T-helper 2 cell treated with Interferon-gamma antibody and Interleukin-4, amounts not matched to agents 5 μg/mL and 100 μg/mL, for 36 hours (primary cell): ENCODE measurements around the gene KRT10.

ENCODE experiments used
- DNase-seq: peaks from one replicate; pipeline ENCODE4 v3.0.0; 2021; ENCODE audit warnings: low spot score
- H3K27ac Mint-ChIP-seq: one replicate; pipeline ENCODE4 v1.8.0; 2021; ENCODE audit warnings: mild to moderate bottlenecking, mixed read lengths
- H3K27me3 Mint-ChIP-seq: one replicate; pipeline ENCODE4 v1.8.0; 2021; ENCODE audit warnings: low read depth, mixed read lengths
- H3K36me3 Mint-ChIP-seq: one replicate; pipeline ENCODE4 v1.8.0; 2021; ENCODE audit warnings: low read depth, mixed read lengths
- H3K4me1 Mint-ChIP-seq: one replicate; pipeline ENCODE4 v1.8.0; 2021; ENCODE audit warnings: low read depth, mixed read lengths
- H3K4me3 Mint-ChIP-seq: one replicate; pipeline ENCODE4 v1.8.0; 2022; ENCODE audit warnings: mild to moderate bottlenecking, moderate library complexity, mixed read lengths
- H3K9me3 Mint-ChIP-seq: one replicate; pipeline ENCODE4 v1.8.0; 2021; ENCODE audit warnings: mixed read lengths

KRT10 gene

GRCh38 chr17:40779181-40779909 lies 43.1 kb downstream of the KRT10 start:
- no peak for DNase-seq
- H3K36me3 Mint-ChIP-seq, result no peaks in the 10 kb centered on the region
- peaks cover 51% of the 10 kb centered on the region for H3K27me3 Mint-ChIP-seq
- H3K4me3 Mint-ChIP-seq, result peak overlapping the region; percentile 30
- H3K4me1 Mint-ChIP-seq, result peaks cover 1% of the 10 kb centered on the region
- H3K27ac Mint-ChIP-seq, result no peak overlapping the region
- H3K9me3 Mint-ChIP-seq, result no peaks in the 10 kb centered on the region

- H3K4me1 Mint-ChIP-seq, result peaks cover 1% of the 10 kb centered on the region
- no peak overlapping the region for H3K27ac Mint-ChIP-seq
- no peaks in the 10 kb centered on the region for H3K9me3 Mint-ChIP-seq
- no peak for DNase-seq
- H3K36me3 Mint-ChIP-seq, result no peaks in the 10 kb centered on the region
- H3K4me3 Mint-ChIP-seq, result no peak overlapping the region
- H3K27me3 Mint-ChIP-seq, result peaks cover 51% of the 10 kb centered on the region
These were observed 44.0 kb downstream of the KRT10 start for GRCh38 chr17:40778461-40778860.

- no peaks in the 10 kb centered on the region for H3K36me3 Mint-ChIP-seq
- H3K4me3 Mint-ChIP-seq, result no peak overlapping the region
- H3K27me3 Mint-ChIP-seq, result peaks cover 50% of the 10 kb centered on the region
- no peak for DNase-seq
- H3K4me1 Mint-ChIP-seq, result peaks cover 1% of the 10 kb centered on the region
- H3K27ac Mint-ChIP-seq, result no peak overlapping the region
- no peaks in the 10 kb centered on the region for H3K9me3 Mint-ChIP-seq
These were observed 44.4 kb downstream of the KRT10 start for GRCh38 chr17:40777971-40778370.

GRCh38 chr17:40777459-40777858 lies 45.0 kb downstream of the KRT10 start:
- Mint-ChIP-seq H3K27me3 (peaks cover 54% of the 10 kb centered on the region), H3K36me3 (no peaks in the 10 kb centered on the region), H3K9me3 (no peaks in the 10 kb centered on the region), H3K4me1 (peaks cover 1% of the 10 kb centered on the region), H3K4me3 (no peak overlapping the region), H3K27ac (no peak overlapping the region)
- DNase-seq, result no peak

- H3K9me3 Mint-ChIP-seq, result no peaks in the 10 kb centered on the region
- no peak overlapping the region for H3K4me3 Mint-ChIP-seq
- H3K4me1 Mint-ChIP-seq, result peaks cover 1% of the 10 kb centered on the region
- no peaks in the 10 kb centered on the region for H3K36me3 Mint-ChIP-seq
- H3K27me3 Mint-ChIP-seq, result peaks cover 57% of the 10 kb centered on the region
- no peak overlapping the region for H3K27ac Mint-ChIP-seq
- DNase-seq, result no peak
These were observed 46.5 kb downstream of the KRT10 start for GRCh38 chr17:40775945-40776344.

- Mint-ChIP-seq H3K27ac (no peak within 1 kb of the TSS), H3K4me1 (no peaks in the 10 kb centered on the region), H3K9me3 (no peaks in the 10 kb centered on the region), H3K4me3 (no peak within 1 kb of the TSS), H3K27me3 (peaks cover 36% of the 10 kb centered on the region), H3K36me3 (no peaks in the 10 kb centered on the region)
- DNase-seq, result no peak
These were observed 50.3 kb downstream of the KRT10 start, which contains the start of gene KRT26 for GRCh38 chr17:40772101-40772500. TSS of gene KRT26 (minus strand) at chr17:40772201. CDS start at chr17:40772113, 88 bp downstream.
